T-cell (primary cell): ENCODE measurements around the gene MAGEA4. TPM values are rescaled to one million over a fixed set of nuclear protein-coding genes. Genes with fewer than 3 reads are reported as not detected.

Source experiments
- ATAC-seq, 4 experiments: fragments of 200-7000 bp in 3 of 4; fragments of 150-1000 bp in 1 of 4; cut with Tn5 transposase; replicated peaks in 1 of 4; 1 replicate in 3 of 4; 2 replicates in 1 of 4; pipeline ENCODE4 v1.10.0; 2021; ENCODE audit warnings: moderate library complexity in 3 of 4, mild to moderate bottlenecking in 2 of 4, moderate number of reproducible peaks in 1 of 4
- CTCF ChIA-PET, 2 donors: fragments of 300-600 bp; sonication (Branson Sonifier 250); formaldehyde crosslinking; loops; one replicate each; lab custom pipeline; 2022; ENCODE audit warnings: antibody characterized with exemption in 2 of 2; lab: Charles Lee
- POLR2A ChIA-PET, 2 donors: fragments of 300-600 bp; sonication (Branson Sonifier 250); formaldehyde crosslinking; loops; one replicate each; lab custom pipeline; 2022; ENCODE audit warnings: antibody characterized with exemption in 2 of 2; lab: Charles Lee
- DNase-seq, 35 experiments: peaks; one replicate each; pipeline versions ENCODE4 v3.0.0 to v3.0.0-alpha.2; 2013 to 2023
- H3K27ac ChIP-seq: one replicate; pipeline ENCODE4 v1.5.1; 2013; ENCODE audit warnings: low read length
- H3K27me3 ChIP-seq, 2 experiments: replicated peaks in 1 of 2; 1 replicate in 1 of 2; 2 replicates in 1 of 2; pipeline versions ENCODE4 v1.6.1 to v1.7.0; 2013; ENCODE audit warnings: low read length in 1 of 2, mixed read lengths in 1 of 2; ENCODE audit not compliant: control insufficient read depth in 2 of 2, insufficient read depth in 2 of 2; ENCODE audit errors: extremely low read depth in 1 of 2
- H3K36me3 ChIP-seq, 2 donors: 1 replicate in 1 of 2; 2 replicates in 1 of 2; pipeline versions ENCODE4 v1.6.1 to v1.7.0; 2013; ENCODE audit warnings: low read length in 1 of 2; ENCODE audit not compliant: control insufficient read depth in 2 of 2, insufficient read depth in 1 of 2; ENCODE audit errors: extremely low read depth in 1 of 2
- H3K4me1 ChIP-seq, 2 experiments: 1 replicate in 1 of 2; 2 replicates in 1 of 2; pipeline versions ENCODE4 v1.6.1 to v1.7.0; 2013; ENCODE audit warnings: low read length in 2 of 2, mixed read lengths in 1 of 2; ENCODE audit not compliant: insufficient read depth in 2 of 2, control insufficient read depth in 1 of 2; ENCODE audit errors: extremely low read depth in 1 of 2
- H3K4me3 ChIP-seq, 2 donors: 1 replicate in 1 of 2; 2 replicates in 1 of 2; pipeline versions ENCODE4 v1.5.1 to v1.7.0; 2013; ENCODE audit warnings: mild to moderate bottlenecking in 2 of 2, low read length in 1 of 2, moderate library complexity in 1 of 2; ENCODE audit not compliant: control insufficient read depth in 1 of 2; ENCODE audit errors: extremely low read depth in 1 of 2
- H3K9me3 ChIP-seq: 2 replicates; pipeline ENCODE4 v1.7.0; 2013
- H3K27ac Mint-ChIP-seq, 2 donors: one replicate each; pipeline ENCODE4 v1.8.0; 2020 to 2021; ENCODE audit warnings: mild to moderate bottlenecking in 2 of 2, mixed read lengths in 2 of 2
- H3K27me3 Mint-ChIP-seq, 2 donors: one replicate each; pipeline ENCODE4 v1.8.0; 2021 to 2022; ENCODE audit warnings: mixed read lengths in 2 of 2
- H3K36me3 Mint-ChIP-seq: one replicate; pipeline ENCODE4 v1.8.0; 2021; ENCODE audit warnings: mixed read lengths
- H3K4me1 Mint-ChIP-seq, 3 donors: one replicate each; pipeline ENCODE4 v1.8.0; 2020 to 2022; ENCODE audit warnings: mixed read lengths in 3 of 3, mild to moderate bottlenecking in 1 of 3
- H3K4me3 Mint-ChIP-seq, 3 donors: one replicate each; pipeline ENCODE4 v1.8.0; 2020 to 2022; ENCODE audit warnings: mild to moderate bottlenecking in 3 of 3, mixed read lengths in 3 of 3, moderate library complexity in 3 of 3
- H3K9me3 Mint-ChIP-seq, 3 donors: one replicate each; pipeline ENCODE4 v1.8.0; 2020 to 2022; ENCODE audit warnings: mixed read lengths in 3 of 3
- WGBS: methylation state at CpG from one replicate; pipeline ENCODE4 v1.1.5; 2013; ENCODE audit warnings: missing lambda C conversion rate; ENCODE audit not compliant: insufficient coverage; 5-methylcytosine and 5-hydroxymethylcytosine counted together
- total RNA-seq, 35 experiments: library from RNA in 6 of 35; stranded (reverse) in 6 of 35; fragments of 120-200 nt in 1 of 35; gene quantifications; one replicate each; pipeline versions ENCODE4 v1.2.1 to v1.2.4 and lab custom pipeline; 2013 to 2026

Gene MAGEA4
- total RNA-seq, 5 donors from 2014 or later (not counting 1 experiment from before 2014, with no cell fraction given): not detected

GRCh38 chrX:151879856-151880255, 32.8 kb upstream of the MAGEA4 start:
- H3K4me1 Mint-ChIP-seq: no peaks in the 10 kb centered on the region
- no peak overlapping the region for H3K27ac ChIP-seq
- H3K36me3 Mint-ChIP-seq: no peaks in the 10 kb centered on the region
- ChIA-PET CTCF (no interaction called here), POLR2A (no interaction called here)
- H3K4me3 Mint-ChIP-seq: no peak overlapping the region
- no peaks in the 10 kb centered on the region for H3K9me3 Mint-ChIP-seq
- no peaks in the 10 kb centered on the region for H3K4me1 ChIP-seq
- ATAC-seq (no peak), DNase-seq (no peak)
- no peaks in the 10 kb centered on the region for H3K27me3 ChIP-seq
- no peaks in the 10 kb centered on the region for H3K36me3 ChIP-seq
- peaks cover 0 to 8% of the 10 kb centered on the region in 2 donors for H3K27me3 Mint-ChIP-seq
- no peak overlapping the region for H3K27ac Mint-ChIP-seq
- WGBS: no CpG with 5 or more reads among the region's 4 CpGs
- H3K9me3 ChIP-seq: no peaks in the 10 kb centered on the region
- no peak overlapping the region for H3K4me3 ChIP-seq

- Mint-ChIP-seq H3K4me1 (no peaks in the 10 kb centered on the region), H3K27ac (no peak overlapping the region), H3K9me3 (no peaks in the 10 kb centered on the region), H3K4me3 (no peak overlapping the region), H3K36me3 (no peaks in the 10 kb centered on the region), H3K27me3 (peaks cover 0 to 8% of the 10 kb centered on the region in 2 donors)
- WGBS: no CpG with 5 or more reads among the region's 2 CpGs
- Histone ChIP-seq H3K4me3 (no peak overlapping the region), H3K27me3 (no peaks in the 10 kb centered on the region), H3K36me3 (no peaks in the 10 kb centered on the region), H3K9me3 (no peaks in the 10 kb centered on the region), H3K4me1 (no peaks in the 10 kb centered on the region), H3K27ac (no peak overlapping the region)
- no peak for ATAC-seq
- ChIA-PET CTCF (no interaction called here), POLR2A (no interaction called here)
- DNase-seq: no peak
Measured at GRCh38 chrX:151880895-151881294, 31.8 kb upstream of the MAGEA4 start.

GRCh38 chrX:151889421-151889820, 23.3 kb upstream of the MAGEA4 start:
- H3K9me3 Mint-ChIP-seq: no peaks in the 10 kb centered on the region

GRCh38 chrX:151896734-151897474, 15.8 kb upstream of the MAGEA4 start:
- Mint-ChIP-seq H3K27ac (no peak overlapping the region), H3K36me3 (no peaks in the 10 kb centered on the region), H3K4me1 (no peaks in the 10 kb centered on the region), H3K9me3 (no peaks in the 10 kb centered on the region), H3K4me3 (no peak overlapping the region), H3K27me3 (peaks cover 2 to 9% of the 10 kb centered on the region in 2 donors)
- Histone ChIP-seq H3K9me3 (no peaks in the 10 kb centered on the region), H3K27me3 (no peaks in the 10 kb centered on the region), H3K27ac (no peak overlapping the region), H3K4me1 (no peaks in the 10 kb centered on the region), H3K4me3 (no peak overlapping the region), H3K36me3 (no peaks in the 10 kb centered on the region)
- 82% methylated on average over 2 of the region's 5 CpGs for WGBS
- ATAC-seq (no peak), DNase-seq (no peak)
- POLR2A ChIA-PET: no interaction called here
- CTCF ChIA-PET: no interaction called here

More at GRCh38 chrX:151889421-151889820, 23.3 kb upstream of the MAGEA4 start:
- no CpG with 5 or more reads among the region's 2 CpGs for WGBS
- Mint-ChIP-seq H3K4me1 (no peaks in the 10 kb centered on the region), H3K27ac (no peak overlapping the region), H3K27me3 (peaks cover 0 to 5% of the 10 kb centered on the region in 2 donors), H3K36me3 (no peaks in the 10 kb centered on the region), H3K4me3 (no peak overlapping the region)
- ChIA-PET CTCF (no interaction called here), POLR2A (no interaction called here)
- ATAC-seq (no peak), DNase-seq (no peak)
- Histone ChIP-seq H3K36me3 (no peaks in the 10 kb centered on the region), H3K9me3 (no peaks in the 10 kb centered on the region), H3K4me1 (no peaks in the 10 kb centered on the region), H3K4me3 (no peak overlapping the region), H3K27me3 (no peaks in the 10 kb centered on the region), H3K27ac (no peak overlapping the region)

- Mint-ChIP-seq H3K4me1 (no peaks in the 10 kb centered on the region), H3K27ac (no peak overlapping the region), H3K36me3 (no peaks in the 10 kb centered on the region), H3K27me3 (peaks cover 2 to 12% of the 10 kb centered on the region in 2 donors), H3K4me3 (no peak overlapping the region), H3K9me3 (no peaks in the 10 kb centered on the region)
- ChIA-PET POLR2A (no interaction called here), CTCF (no interaction called here)
- no peaks in the 10 kb centered on the region for H3K9me3 ChIP-seq
- H3K4me1 ChIP-seq: no peaks in the 10 kb centered on the region
- H3K27me3 ChIP-seq: no peaks in the 10 kb centered on the region
- no peak overlapping the region for H3K4me3 ChIP-seq
- no peaks in the 10 kb centered on the region for H3K36me3 ChIP-seq
- ATAC-seq (no peak), DNase-seq (no peak)
- WGBS: 100% methylated on average over 1 of the region's 2 CpGs
- H3K27ac ChIP-seq: no peak overlapping the region
Measured at GRCh38 chrX:151899622-151900021, 13.1 kb upstream of the MAGEA4 start.

GRCh38 chrX:151901826-151902225, 10.9 kb upstream of the MAGEA4 start:
- H3K4me3 Mint-ChIP-seq: no peak overlapping the region
- H3K9me3 Mint-ChIP-seq: no peaks in the 10 kb centered on the region
- peaks cover 2 to 17% of the 10 kb centered on the region in 2 donors for H3K27me3 Mint-ChIP-seq

More at GRCh38 chrX:151901826-151902225, 10.9 kb upstream of the MAGEA4 start:
- no peaks in the 10 kb centered on the region for H3K9me3 ChIP-seq
- no peaks in the 10 kb centered on the region for H3K4me1 Mint-ChIP-seq
- ChIA-PET CTCF (no interaction called here), POLR2A (no interaction called here)
- H3K27me3 ChIP-seq: no peaks in the 10 kb centered on the region
- no CpG with 5 or more reads among the region's 1 CpG for WGBS
- no peak overlapping the region for H3K27ac ChIP-seq
- no peaks in the 10 kb centered on the region for H3K36me3 Mint-ChIP-seq
- H3K4me3 ChIP-seq: no peak overlapping the region
- ATAC-seq (no peak), DNase-seq (no peak)
- H3K36me3 ChIP-seq: no peaks in the 10 kb centered on the region
- no peak overlapping the region for H3K27ac Mint-ChIP-seq
- H3K4me1 ChIP-seq: no peaks in the 10 kb centered on the region
